ES-I3 (cell line): ENCODE results near the gene FASTK.
"Not testable (repeated sequence)": the region's sequence is repeated elsewhere in the genome, so short reads cannot be mapped to it uniquely, and the experiment has no call there.

Source experiments
- H3K36me3 ChIP-seq: 2 replicates; pipeline ENCODE4 v1.6.1; 2013; ENCODE audit warnings: mild to moderate bottlenecking, low read length, control low read depth, moderate library complexity; ENCODE audit not compliant: insufficient read depth
- H3K4me1 ChIP-seq: 2 replicates; pipeline ENCODE4 v1.6.1; 2013; ENCODE audit warnings: mild to moderate bottlenecking, control low read depth, low read length; ENCODE audit not compliant: insufficient read depth
- H3K9ac ChIP-seq: 2 replicates; pipeline ENCODE4 v1.6.1; 2013; ENCODE audit warnings: low read depth, mild to moderate bottlenecking, low read length, moderate library complexity
- H3K9me3 ChIP-seq: 2 replicates; pipeline ENCODE4 v1.6.1; 2013; ENCODE audit warnings: mild to moderate bottlenecking, low read length, moderate library complexity; ENCODE audit not compliant: control insufficient read depth, insufficient read depth

FASTK gene

DNA sequence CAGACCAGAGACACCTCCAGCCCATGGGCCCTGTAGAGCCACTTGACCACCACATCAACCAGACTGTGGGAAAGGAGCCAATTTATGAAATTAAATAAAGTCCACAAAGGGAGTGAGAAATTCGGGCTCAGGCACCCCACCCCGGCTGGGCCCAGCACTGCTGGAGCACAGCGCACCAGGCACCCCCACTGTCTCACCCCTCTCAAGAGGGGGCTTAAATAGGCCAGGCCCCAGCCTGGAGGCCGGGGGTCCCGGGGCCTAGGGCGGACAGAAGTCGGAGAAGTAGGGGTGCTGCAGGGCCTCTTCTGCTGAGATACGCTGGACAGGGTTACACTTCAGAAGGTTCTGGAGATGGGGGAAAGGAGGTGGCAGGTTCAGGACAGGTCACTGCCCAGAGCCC lies 26.9 kb downstream of the FASTK start:
- Histone ChIP-seq H3K36me3 (no peaks in the 10 kb centered on the region), H3K9ac (no peak overlapping the region), H3K9me3 (no peaks in the 10 kb centered on the region), H3K4me1 (peaks cover 6% of the 10 kb centered on the region; the same call in 1 of the 2 replicates)

DNA sequence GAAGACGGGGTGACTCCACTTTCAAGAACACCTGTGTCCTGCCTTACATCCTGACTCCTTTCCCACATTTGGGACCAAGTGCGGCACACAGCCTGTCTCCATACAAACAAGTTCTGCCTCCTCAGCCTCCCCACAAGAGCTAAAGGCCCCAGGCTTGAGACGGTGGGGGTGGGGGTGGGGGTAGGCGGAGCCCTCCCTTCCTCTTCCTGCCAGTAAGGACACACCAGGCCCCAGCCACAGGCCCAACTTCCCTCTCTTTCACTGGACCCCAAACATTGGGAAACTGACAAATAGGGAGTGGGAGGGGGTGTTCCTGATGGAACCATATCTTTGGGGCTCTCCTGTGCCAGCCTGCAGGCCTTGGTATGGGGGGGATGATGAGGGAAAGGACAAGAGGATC lies 27.5 kb downstream of the FASTK start:
- H3K4me1 ChIP-seq = peaks cover 6% of the 10 kb centered on the region; the same call in 1 of the 2 replicates
- H3K9me3 ChIP-seq = no peaks in the 10 kb centered on the region
- H3K36me3 ChIP-seq = no peaks in the 10 kb centered on the region
- H3K9ac ChIP-seq = no peak overlapping the region

DNA sequence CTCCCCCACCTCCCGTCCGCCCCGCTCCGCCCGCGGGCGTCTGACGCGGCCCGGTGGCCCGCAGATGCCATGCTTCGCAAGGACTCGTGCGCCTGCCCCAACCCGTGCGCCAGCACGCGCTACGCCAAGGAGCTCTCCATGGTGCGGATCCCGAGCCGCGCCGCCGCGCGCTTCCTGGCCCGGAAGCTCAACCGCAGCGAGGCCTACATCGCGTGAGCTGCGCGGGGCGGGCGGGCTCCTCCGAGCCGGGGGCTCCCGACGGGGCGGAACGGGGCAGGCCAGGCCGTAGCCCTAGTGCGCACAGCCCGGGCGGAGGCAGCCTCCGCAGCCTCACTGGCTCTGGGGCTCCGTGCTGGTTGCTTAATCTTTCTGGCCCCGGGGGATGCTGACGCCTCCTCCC lies 29.5 kb downstream of the FASTK start:
- Histone ChIP-seq H3K36me3 (no peaks in the 10 kb centered on the region), H3K9me3 (no peaks in the 10 kb centered on the region), H3K4me1 (peaks cover under 1% of the 10 kb centered on the region; the same call in 1 of the 2 replicates), H3K9ac (peak overlapping the region; percentile 27; the same call in 1 of the 2 replicates)

DNA sequence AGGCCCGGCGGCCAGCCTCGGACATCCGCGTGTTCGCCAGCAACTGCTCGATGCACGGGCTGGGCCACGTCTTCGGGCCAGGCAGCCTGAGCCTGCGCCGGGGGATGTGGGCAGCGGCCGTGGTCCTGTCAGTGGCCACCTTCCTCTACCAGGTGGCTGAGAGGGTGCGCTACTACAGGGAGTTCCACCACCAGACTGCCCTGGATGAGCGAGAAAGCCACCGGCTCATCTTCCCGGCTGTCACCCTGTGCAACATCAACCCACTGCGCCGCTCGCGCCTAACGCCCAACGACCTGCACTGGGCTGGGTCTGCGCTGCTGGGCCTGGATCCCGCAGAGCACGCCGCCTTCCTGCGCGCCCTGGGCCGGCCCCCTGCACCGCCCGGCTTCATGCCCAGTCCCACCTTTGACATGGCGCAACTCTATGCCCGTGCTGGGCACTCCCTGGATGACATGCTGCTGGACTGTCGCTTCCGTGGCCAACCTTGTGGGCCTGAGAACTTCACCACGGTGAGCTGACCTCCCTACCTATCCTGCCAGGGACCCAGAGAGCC lies 31.6 kb downstream of the FASTK start:
- Histone ChIP-seq H3K9ac (no peak overlapping the region), H3K4me1 (no peaks in the 10 kb centered on the region), H3K9me3 (no peaks in the 10 kb centered on the region), H3K36me3 (no peaks in the 10 kb centered on the region)

DNA sequence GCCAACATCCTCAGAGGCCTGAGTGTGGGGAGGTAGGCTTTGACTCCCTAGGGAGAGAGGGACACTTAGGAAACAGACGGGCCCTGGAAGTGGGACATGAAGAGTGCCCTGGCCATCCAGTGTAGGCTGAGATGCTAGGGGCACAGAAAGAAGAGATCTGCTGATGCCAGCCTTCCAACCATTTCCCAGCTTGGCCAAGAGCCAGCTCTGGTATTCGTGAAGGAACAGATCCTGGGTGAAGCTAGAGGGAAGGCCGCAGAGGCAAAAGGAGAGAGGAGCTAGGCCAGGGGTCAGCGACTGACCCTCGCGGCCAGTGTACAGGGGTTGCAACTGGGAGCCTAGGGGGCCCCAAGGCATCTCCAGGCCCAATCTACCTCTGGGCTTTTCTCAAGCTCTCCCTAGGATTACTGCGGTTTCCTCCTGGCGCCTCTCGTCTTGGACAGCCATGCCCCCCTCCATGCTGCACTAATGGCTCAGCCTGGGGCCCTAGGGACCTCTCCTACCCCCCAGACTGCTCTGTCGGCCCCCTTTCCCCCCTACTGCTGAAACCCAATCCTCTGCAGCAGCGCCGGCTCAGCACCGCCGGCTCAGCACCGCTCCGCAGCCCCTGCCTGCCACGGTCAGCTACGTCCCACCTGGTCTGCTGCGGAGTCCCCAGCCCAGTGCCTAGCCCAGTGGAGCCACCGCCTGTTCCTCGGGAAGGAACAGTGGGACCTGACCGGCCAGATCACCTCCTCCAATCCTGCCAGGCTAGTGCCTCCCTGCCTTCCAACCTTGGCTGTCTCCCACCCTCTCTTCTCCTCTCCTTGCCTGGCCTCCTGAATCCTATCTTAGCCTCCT lies 32.4 kb downstream of the FASTK start, which contains the start of gene ASIC3:
Gene ASIC3, plus strand, starts transcription at position 556 of the 840 bp plus-strand sequence. CDS start 355 bp downstream, outside the sequence.
- Histone ChIP-seq H3K9ac (no peak within 1 kb of the TSS), H3K4me1 (no peaks in the 10 kb centered on the region), H3K36me3 (no peaks in the 10 kb centered on the region), H3K9me3 (no peaks in the 10 kb centered on the region)

DNA sequence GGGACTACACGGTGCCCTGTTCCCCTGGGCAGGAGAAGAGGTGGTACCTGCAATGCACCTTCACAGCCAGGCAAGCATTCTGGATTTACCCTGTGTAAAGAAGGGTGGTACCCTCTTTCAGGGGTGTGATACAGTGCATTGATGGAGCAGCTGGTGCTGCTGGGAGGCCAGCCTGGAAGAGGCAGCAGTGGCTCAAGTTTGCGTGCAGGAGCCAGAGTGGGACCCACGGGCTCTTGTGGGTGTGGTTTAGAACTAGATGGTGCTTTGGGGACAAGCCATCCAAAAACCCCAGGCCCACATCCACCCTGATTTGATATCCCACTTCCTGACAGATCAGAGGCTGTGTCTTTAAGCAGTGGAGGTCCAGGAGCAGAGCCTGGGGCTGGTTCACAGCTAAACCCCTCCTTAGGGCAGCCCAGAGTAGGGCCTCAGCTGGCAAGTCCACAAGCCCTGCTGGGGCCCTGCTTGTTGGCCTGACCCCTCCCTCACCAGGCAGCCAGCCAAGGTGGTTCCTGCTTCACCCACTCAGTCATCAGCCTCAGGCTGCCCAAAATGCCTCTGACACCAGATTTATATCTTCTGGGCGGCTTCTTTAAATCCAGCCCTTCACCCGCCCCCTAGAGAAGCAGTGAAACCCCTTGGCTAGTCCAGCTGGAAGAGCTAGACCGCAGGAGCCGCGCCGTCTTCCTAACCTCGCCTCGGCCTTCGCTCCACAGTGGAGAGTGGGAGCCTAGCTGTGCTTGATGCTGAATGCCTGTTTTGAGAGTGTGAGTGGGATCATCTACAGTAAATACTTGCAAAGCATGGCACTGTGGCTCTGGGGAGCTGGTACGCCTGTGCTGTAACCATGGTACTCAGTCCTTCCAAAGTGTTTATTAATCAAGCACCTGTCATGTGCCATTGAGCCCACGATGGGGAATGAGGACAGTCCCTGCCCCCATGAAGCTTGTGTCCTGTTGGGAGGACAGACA lies 33.7 kb downstream of the FASTK start:
- Histone ChIP-seq H3K4me1 (no peaks in the 10 kb centered on the region), H3K9me3 (no peaks in the 10 kb centered on the region), H3K36me3 (no peaks in the 10 kb centered on the region; the same call in 1 of the 2 replicates), H3K9ac (no peak overlapping the region)

DNA sequence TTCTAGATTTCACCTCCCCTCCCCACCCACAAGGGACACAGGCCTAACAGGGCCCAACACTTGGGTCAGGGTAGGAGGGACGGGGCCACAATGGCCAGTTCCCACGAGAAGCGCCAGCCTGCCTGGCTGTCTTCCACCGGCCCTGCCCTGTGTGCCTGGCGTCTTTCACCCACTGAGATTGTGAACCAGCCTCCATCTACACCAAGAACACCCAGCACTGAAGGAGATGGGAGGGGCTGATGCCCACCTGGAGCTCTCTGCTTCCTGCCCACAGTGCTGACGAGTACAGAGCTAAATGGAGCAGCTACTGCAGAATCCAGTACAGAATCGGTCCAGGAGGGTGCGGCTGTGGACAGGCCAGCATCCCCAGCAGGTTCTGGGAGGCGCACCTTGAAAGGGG lies 34.6 kb downstream of the FASTK start:
- no peaks in the 10 kb centered on the region for H3K4me1 ChIP-seq
- no peak overlapping the region for H3K9ac ChIP-seq
- H3K9me3 ChIP-seq = no peaks in the 10 kb centered on the region
- H3K36me3 ChIP-seq = no peaks in the 10 kb centered on the region; the same call in 1 of the 2 replicates

DNA sequence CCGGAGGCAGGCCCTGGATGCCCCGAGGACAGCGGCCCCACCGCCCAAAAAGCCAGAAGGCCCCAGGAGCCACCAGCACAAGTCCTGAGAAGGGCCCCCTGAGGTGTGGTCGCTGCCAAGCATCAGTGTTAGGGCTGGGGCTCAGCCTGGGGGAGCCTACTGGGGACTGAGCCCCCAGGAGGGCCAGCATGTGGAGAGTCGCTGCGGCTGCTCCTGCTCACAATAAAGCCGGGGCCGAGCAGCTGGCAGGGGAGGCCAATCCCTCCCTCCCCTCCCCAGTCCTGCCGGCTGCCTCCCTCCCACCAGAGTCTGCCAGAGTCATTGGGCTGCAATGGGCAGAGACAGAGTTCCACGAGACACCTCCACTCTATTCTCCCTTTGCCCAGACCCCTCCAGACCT lies 35.3 kb downstream of the FASTK start:
- Histone ChIP-seq H3K9ac (no peak overlapping the region), H3K4me1 (no peaks in the 10 kb centered on the region), H3K9me3 (no peaks in the 10 kb centered on the region), H3K36me3 (no peaks in the 10 kb centered on the region; the same call in 1 of the 2 replicates)

DNA sequence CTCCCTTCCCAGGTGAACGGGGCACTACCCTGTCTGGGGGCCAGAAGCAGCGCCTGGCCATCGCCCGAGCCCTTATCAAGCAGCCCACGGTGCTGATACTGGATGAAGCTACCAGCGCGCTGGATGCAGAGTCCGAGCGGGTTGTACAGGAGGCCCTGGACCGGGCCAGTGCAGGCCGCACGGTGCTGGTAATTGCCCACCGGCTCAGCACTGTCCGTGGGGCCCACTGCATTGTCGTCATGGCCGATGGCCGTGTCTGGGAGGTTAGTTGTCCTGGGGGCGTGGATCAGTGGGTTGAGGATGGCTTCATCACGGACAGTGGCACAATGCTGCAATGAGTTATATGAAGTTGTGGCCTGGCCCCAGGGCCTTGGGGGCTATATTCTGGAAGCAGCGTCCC lies 36.6 kb downstream of the FASTK start:
- H3K36me3 ChIP-seq = no peaks in the 10 kb centered on the region; the same call in 1 of the 2 replicates

DNA sequence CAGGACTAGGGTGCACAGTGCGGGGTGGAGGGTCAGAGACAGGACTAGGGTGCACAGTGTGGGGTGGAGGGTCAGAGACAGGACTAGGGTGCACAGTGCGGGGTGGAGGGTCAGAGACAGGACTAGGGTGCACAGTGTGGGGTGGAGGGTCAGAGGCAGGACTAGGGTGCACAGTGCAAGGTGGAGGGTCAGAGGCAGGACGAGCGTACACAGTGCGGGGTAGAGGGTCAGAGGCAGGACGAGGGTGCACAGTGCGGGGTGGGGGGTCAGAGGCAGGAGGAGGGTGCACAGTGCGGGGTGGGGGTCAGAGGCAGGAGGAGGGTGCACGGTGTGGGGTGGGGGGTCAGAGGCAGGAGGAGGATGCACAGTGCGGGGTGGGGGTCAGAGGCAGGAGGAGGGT lies 37.2 kb downstream of the FASTK start:
- not testable (repeated sequence) for H3K9me3 ChIP-seq, H3K36me3 ChIP-seq, H3K9ac ChIP-seq
- H3K4me1 ChIP-seq = peaks cover 13% of the 10 kb centered on the region

More for the DNA sequence above, 36.6 kb downstream of the FASTK start:
- Histone ChIP-seq H3K4me1 (peaks cover 8% of the 10 kb centered on the region; the same call in 1 of the 2 replicates), H3K9ac (no peak overlapping the region), H3K9me3 (no peaks in the 10 kb centered on the region)

DNA sequence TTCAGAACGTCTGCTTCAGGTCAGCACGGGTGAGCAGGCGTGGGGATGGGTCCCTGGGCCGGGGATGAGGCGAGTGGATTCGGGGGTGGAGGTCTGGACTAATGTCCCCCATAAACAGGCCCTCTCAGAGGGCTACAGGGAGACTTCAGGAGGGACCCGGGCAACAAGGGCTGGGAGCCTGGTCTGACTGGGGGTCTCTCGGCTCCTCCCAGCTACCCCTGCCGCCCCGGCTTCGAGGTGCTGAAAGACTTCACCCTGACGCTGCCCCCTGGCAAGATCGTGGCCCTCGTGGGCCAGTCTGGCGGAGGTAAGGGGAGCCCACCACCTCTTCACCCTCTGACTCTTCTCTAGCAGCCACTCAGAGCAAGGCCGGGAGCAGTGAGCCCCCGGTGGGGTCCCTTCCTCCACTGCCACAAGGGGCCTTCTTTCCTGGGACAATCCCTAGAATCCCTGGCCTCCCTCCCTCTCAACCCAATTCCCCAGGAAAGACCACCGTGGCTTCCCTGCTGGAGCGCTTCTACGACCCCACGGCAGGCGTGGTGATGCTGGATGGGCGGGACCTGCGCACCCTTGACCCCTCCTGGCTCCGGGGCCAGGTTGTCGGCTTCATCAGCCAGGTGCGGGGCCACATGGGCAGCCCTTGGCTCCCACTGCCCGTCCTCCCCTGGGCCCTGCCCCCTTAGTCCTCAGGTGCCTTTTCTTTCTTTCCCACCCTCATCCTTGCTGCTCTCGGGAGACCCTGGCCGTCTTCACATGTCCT lies 39.8 kb downstream of the FASTK start:
- H3K9ac ChIP-seq = no peak overlapping the region

DNA sequence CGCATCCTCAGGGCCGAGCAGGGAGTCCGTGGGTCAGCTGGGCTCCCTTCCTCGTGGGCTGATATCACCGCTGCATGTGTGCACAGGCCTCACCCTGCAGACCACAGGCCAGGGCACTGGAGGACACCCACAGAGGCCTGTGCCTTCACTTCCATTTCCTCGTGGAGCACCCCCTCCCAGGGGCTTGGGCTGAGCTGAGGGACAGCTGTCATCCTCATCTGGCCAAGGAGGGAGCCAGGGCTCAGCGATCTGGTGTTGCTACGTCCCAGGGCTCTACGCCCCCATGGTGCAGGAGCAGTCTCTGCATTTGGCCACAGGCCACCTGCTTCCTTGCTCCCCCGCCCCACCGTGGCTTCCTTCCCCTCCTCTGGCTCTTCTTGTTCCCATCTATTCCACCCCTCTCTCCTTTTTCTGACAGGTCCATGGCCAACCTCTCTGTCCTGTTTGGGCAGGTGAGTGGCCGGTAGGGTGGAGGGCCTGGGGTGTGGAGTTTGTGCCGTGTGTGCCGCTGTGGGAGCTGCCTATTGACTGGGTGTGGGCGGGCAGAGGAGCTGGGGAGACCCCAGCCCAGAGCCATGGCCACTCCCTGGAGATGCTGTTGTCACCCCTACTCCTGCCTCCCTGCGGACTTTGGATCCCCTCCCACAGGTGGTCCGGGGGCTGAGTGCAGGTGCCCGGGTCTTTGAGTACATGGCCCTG lies 40.6 kb downstream of the FASTK start:
- H3K36me3 ChIP-seq = no peaks in the 10 kb centered on the region; the same call in 1 of the 2 replicates
- H3K9ac ChIP-seq = no peak overlapping the region
- no peaks in the 10 kb centered on the region for H3K9me3 ChIP-seq
- peaks cover 13% of the 10 kb centered on the region for H3K4me1 ChIP-seq

More for the DNA sequence above, 39.8 kb downstream of the FASTK start:
- no peaks in the 10 kb centered on the region for H3K9me3 ChIP-seq
- no peaks in the 10 kb centered on the region; the same call in 1 of the 2 replicates for H3K36me3 ChIP-seq
- H3K4me1 ChIP-seq = peaks cover 13% of the 10 kb centered on the region
